ENCODE data around the gene ASPG.

The ASPG gene

GRCh38 chr14:104137297-104138097, 52.0 kb downstream of the ASPG start:
- DNase-seq: peak; percentile 71

GRCh38 chr14:104138098-104138717, 52.7 kb downstream of the ASPG start, which contains the start of gene KIF26A:
KIF26A (plus strand) TSS chr14:104138587; CDS start chr14:104138723, 136 bp downstream.
- peak; percentile 69 for DNase-seq

- peak; percentile 41 for DNase-seq
These were observed 53.4 kb downstream of the ASPG start for GRCh38 chr14:104138718-104139459.

GRCh38 chr14:104139460-104140212, 54.1 kb downstream of the ASPG start:
- DNase-seq: peak; percentile 39

GRCh38 chr14:104140213-104140462, 54.6 kb downstream of the ASPG start:
- peak; percentile 9 for DNase-seq

GRCh38 chr14:104140463-104141331, 55.2 kb downstream of the ASPG start:
- peak; percentile 33 for DNase-seq

GRCh38 chr14:104141621-104142091, 56.2 kb downstream of the ASPG start:
- peak; percentile 18 for DNase-seq

- DNase-seq: peak; percentile 15
These were observed 56.8 kb downstream of the ASPG start for GRCh38 chr14:104142136-104142945.

GRCh38 chr14:104142946-104143470, 57.5 kb downstream of the ASPG start:
- DNase-seq: peak; percentile 10

GRCh38 chr14:104143521-104144452, 58.3 kb downstream of the ASPG start:
- peak; percentile 12 for DNase-seq

- DNase-seq: no peak
These were observed 58.9 kb downstream of the ASPG start for GRCh38 chr14:104144453-104144790.

- DNase-seq: peak; percentile 18
These were observed 59.7 kb downstream of the ASPG start for GRCh38 chr14:104144911-104145825.

- DNase-seq: peak; percentile 16
These were observed 60.5 kb downstream of the ASPG start for GRCh38 chr14:104145826-104146601.

GRCh38 chr14:104146651-104147345, 61.3 kb downstream of the ASPG start:
- DNase-seq: no peak

GRCh38 chr14:104147346-104148125, 62.0 kb downstream of the ASPG start:
- peak; percentile 32 for DNase-seq

All from right hindlimb (tissue), 1 donor.